NCI-H128 (cell line): ENCODE results near the gene TXNL4A.
"Not testable (repeated sequence)": the region's sequence is repeated elsewhere in the genome, so short reads cannot be mapped to it uniquely, and the experiment has no call there.

Source experiments
- DNase-seq: peaks from one replicate; lab custom pipeline; 2025; ENCODE audit not compliant: unreplicated experiment; lab: John Stamatoyannopoulos, UW

TXNL4A gene

DNA sequence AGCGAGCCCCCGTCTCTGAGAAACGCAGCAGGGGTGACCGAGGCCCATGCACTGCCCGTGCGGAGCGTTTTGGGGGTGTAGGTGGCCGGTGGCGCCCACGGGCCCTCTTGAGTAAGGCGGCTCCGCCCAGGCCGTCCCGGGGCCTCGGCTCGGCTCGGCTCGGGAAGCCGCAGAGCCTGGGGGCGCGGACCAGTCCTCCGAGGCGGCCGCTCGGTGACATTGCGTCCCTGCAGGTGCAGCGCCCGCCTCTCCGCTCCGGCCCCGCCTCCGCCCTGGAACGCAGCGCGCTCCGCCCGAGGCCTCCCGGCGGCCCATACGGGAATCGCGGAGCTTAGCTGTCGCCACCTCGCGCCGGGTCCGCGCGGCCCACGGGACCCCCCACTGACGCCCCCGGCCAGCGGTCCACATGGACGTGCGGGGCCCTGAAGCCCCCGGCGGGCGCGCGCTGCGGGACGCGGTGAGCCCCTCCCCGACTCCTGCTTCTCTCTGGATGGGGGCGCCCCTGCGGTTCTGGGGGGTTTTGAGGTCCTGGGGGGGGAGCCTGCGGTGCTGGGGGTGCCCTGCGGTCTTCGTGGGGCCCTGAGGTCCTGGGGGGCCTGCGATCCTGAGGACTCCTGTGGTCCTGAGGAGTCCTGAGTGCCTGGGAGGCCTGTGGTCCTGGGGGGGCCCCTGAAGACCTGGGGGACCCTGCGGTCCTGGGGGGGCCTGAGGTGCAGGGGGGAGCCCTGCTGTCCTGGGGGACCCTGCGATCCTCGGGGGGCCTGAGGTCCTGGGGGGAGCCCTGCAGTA, 23.8 kb downstream of the TXNL4A start, which contains the start of gene HSBP1L1:
Gene HSBP1L1 (plus strand): TSS at position 314 of the 789 bp plus-strand sequence. CDS start 93 bp downstream, at position 407.
- DNase-seq, result no peak

DNA sequence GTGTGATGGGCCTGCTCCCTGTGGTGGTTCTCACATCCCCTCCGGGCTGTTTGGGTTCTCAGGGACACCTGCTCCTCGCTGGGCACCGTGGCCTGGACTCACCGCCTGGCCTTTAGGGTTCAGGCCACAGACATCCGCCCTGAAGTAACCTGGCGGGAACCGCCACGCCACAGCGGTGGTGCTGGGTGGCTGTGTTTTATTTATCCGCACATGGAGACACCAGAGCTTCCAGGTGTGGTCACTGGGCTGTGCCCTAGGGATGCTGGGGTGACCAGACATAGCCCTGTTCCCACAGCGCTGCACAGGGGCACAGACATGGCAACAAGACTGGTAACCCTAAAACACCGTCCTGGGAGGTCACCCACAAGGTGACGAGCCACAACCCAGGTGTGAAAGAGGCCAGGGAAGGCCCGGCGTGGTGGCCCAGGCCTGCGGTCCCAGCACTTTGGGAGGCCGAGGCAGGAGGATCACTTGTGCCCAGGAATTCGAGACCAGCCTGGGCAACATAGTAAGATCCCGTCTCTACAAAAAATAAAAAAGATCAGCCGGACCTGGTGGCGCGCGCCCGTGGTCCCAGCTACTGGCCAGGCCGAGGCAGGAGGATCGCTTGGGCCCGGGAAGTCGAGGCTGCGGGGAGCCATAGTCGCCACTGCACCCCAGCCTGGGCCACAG, 24.6 kb downstream of the TXNL4A start:
- no peak for DNase-seq

DNA sequence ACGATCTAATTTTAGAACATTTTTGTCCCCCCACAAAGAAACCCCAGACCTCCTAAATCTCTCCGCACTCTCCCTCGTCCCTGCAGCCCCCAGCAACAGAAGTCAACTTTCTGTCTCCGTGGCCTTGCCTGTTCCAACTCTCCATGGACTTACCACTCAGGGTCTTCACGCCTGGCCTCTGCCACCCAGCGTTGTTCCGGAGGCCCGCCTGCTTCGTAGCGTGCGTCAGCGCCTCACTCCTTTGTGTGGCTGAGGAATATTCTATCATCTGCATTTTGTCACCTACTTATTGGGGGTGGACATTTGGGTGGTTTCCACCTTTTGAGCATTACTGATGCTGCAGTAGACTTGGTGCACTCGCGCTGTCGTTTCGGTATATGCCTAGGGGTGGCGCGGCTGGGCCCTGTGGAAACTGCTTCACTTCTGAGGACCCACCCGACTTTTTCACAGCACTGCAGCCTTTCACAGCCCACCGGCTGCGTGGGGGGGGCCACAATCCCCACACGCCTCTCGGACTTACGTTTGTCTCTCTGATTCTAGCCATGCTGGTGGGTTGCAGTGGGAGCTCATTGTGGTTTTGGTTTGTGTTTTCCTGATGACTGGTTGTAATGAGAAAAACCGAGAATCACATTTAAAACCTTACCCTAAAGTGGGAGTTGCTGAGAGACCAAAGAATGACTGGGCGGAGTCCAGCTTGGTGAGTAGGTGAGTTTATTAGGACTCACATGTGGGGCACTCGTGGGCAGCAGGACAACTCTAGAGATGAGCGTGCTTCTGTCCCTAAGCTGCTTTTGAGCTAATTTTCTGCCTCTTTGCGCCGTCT, 25.3 kb downstream of the TXNL4A start:
- no peak for DNase-seq

DNA sequence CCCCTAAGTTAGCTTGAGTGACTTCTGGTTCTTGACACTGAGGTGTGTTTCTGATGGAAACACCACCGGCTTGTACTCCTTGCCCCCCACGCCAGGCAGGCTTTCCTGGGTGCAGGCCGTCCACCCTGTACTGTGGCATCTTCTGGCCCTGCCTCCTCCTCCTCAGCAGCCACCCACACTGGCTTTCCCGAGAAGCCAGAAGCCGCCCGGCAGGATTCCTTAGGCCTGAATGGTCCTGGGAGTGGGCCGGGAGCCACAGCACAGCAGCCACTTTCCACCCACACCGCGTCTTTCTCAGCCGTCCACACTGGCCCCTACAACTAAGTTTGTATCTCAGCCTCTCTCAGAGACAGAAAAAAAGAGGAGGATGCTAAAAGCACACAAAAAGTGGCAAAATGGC, 26.1 kb downstream of the TXNL4A start:
- DNase-seq, result no peak

DNA sequence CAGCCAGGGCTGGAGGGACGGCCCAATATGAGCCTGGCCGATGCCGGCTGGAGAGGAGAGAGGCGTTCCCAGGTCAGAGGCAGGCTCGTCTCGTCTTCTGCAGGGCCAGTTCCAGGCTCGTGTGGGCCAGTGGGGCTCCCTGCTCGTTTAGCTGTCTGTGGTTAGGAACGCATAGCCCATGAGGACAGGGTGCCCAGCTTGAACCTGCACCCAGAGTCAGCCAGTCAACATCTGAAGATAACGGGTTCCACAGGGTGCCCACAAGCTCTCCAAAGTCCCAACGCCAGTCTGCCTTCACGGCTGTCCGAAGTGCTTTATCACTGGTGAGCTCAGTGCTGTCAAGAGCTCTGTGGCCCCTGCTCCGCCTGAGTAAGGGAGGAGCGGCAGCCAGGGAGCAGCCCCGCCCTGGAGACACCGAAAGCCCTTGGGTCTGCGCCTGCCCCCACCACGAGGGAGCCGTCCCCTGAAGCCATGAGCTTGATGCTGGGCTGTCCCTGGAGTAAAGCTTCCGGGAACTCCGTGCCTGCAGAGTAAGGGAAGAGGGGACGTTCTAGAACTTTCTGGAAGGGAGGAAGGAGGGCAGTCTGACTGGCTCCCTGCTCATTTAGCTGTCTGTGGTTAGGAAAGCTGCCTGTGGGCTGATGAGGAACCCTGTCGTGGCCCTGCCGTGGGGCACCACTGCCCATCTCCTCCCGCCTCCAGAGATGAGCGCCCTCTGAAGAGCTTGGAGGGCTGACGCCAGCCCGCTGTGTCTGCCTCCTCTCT, 26.7 kb downstream of the TXNL4A start:
- DNase-seq, result no peak

DNA sequence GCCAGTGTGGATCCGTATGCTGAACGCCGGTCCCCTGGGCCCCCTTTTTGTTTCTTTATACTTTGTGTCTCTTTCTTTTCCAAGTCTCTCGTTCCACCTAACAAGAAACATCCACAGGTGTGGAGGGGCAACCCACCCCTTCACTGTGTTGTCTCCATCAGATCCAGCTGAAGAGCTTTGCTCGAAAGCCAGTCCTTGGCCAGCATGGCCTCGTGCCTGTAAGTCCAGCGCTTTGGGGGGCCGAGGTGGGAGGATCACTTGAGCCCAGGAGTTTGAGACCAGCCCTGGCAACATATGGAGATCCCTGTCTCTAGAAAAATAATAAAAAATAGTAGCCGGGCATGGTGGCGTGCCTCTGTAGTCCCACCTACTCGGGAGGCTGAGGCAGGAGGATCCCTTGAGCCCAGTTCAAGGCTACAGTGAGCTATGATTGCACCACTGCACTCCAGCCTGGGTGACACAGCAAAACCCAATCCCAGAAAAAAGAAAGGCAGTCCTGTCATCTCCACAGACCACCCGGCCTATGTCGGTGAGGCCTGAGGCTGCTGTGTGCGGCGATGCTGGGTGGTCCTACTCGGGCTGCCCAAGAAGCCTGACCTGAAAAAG, 27.3 kb downstream of the TXNL4A start:
- no peak for DNase-seq

DNA sequence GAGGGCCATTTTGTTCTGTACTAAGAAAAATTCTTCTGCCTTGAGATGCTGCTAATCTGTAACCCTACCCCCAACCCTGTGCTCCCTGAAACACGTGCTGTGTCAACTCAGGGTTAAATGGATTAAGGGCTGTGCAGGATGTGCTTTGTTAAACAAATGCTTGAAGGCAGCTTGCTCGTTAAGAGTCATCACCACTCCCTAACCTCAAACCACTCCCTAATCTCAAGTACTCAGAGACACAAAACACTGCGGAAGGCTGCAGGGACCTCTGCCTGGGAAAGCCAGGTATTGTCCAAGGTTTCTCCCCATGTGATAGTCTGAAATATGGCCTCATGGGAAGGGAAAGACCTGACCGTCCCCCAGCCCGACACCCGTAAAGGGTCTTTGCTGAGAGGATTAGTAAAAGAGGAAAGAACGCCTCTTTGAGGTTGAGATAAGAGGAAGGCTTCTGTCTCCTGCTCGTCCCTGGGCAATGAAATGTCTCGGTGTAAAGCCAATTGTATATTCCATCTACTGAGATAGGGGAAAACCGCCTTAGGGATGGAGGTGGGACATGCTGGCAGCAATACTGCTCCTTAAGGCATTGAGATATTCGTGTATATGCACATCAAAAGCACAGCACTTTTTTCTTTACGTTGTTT, 28.1 kb downstream of the TXNL4A start:
- not testable (repeated sequence) for DNase-seq

DNA sequence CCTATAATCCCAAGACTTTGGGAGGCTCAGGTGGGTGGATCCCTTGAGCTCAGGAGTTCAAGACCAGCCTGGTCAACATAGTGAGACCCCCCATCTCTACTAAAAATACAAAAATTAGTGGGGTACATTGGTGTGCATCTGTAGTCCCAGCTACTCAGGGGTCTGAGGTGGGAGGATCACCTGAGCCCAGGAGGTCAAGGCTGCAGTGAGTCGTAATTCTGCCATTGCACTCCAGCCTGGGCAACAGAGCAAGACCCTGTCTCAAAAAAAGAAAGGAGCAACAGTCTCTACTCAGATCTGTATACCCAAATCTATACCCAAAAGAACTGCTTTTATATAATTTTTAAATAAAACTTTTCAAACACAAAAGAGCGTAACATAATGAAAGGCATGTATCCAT, 29.4 kb downstream of the TXNL4A start:
- no peak for DNase-seq

DNA sequence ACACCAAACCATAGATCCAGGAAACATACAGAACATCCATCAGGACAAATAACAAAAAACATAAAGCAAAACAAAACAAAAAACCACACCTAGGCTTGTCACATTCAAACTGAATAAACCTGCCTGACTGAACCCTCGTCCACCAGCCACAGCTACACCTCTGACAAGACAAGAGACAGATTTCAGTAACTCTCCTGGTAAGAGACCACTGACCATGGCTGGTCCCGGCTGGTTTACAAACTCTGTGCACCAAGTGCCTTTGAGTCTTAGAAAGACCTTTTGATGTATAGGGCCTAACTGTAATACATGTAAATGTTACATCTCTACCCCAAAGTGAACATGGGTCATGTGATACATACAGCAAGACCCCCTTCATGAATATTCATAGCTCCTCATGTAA, 32.1 kb downstream of the TXNL4A start:
- no peak for DNase-seq

DNA sequence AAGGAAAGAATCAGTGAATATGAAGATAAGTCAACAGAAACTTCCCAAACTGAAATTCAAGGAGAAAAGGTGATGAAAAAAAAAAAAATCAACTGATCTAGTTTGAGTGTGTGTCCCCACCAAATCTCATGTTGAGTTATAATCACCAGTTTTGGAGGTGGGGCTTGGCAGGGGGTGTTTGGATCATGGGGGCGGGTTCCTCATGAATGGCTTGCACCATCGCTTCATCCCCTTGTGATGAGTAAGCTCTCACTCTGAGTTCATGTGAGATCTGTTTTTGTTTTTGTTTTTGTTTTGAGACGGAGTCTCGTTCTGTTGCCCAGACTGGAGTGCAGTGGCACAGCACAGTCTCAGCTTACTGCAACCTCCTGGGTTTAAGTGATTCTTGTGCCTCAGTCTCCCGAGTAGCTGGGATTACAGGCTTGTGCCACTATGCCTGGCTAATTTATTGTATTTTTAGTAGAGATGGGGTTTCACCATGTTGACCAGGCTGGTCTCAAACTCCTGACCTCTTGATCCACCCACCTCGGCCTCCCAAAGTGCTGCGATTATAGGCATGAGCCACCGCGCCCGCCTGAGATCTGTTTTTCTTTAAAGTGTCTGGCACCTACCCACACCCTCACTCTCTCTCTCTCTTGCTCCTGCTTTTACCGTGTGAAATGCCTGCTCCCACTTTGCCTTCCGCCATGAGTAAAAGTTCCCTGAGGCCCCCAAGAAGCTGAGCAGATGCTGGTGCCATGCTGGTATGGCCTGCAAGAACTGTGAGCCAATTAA, 32.9 kb downstream of the TXNL4A start:
- no peak for DNase-seq

DNA sequence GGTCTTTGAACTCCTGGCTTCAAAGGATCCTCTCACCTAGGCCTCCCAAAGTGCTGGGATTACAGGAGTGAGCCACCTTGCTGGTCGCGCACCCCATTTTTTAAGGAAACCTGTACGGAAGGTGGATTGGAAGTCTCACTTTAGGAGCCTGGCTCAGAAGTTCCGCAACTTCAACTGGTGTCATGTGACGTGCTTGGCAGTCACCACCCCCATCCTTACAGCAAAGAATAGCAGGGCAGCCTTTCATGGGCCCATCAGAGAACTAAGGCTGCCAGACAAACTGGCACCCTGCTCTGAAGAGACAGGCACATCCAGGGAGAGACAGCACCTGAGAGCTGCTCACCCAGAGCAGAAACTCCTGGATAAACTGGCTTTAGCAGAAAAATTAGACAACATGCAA, 33.6 kb downstream of the TXNL4A start:
- DNase-seq, result no peak

DNA sequence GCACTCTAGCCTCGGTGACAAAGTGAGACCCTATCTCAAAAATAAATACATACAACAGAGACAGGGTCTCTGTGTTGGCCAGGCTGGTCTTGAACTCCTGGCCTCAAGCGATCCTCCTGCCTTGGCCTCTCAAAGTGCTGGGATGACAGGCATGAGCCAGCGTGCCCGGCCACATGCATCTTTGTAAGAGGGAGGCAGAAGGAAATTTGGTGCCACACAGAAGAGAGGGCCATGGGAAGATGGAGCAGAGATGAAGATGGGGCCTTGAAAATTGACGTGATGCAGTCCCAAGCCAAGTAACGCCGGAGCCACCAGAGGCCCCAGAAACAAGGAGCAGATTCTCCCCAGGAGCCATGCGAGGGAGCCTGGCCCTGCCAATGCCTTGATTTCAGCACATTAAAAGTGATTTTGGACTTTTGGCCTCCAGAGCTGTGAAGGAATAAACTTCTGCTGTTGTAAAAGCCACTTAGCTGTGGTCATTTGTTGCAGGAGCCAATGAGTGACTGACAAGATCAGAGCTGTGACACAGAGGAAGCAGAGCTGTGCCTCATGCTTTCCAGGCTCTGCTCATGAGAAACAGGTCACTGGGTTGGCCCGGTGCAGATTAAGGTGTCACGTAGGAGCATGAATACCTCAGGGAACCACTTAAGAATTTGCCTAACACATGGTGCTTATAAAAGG, 34.3 kb downstream of the TXNL4A start:
- no peak for DNase-seq

DNA sequence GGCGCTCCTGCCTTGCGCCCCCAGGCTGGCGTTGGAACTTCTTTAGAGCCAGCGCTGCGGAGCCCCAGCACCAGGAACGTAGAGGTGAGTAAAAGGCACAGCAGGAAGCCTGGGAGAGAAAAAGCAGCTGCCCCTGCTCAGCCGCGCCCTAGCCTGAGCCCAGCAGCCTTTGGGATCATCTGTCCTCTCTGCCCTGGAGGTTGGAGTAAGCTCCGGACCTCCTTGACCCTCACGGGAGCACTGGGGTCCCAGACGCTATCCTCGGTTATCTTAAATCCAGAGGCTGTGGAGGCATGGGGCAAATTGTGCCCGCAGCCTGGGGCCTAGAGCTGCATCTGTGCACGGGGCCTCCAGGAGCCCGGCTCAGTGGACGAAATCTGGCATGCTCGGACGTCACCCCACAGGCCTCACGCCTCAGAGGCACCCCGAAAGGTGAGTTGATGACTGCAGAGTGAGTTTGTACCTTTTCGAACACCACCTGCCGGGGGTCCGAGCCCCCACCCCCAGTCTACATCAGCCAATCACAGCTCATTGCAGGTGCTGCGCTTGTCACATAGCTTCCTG, 35.3 kb downstream of the TXNL4A start:
- no peak for DNase-seq

DNA sequence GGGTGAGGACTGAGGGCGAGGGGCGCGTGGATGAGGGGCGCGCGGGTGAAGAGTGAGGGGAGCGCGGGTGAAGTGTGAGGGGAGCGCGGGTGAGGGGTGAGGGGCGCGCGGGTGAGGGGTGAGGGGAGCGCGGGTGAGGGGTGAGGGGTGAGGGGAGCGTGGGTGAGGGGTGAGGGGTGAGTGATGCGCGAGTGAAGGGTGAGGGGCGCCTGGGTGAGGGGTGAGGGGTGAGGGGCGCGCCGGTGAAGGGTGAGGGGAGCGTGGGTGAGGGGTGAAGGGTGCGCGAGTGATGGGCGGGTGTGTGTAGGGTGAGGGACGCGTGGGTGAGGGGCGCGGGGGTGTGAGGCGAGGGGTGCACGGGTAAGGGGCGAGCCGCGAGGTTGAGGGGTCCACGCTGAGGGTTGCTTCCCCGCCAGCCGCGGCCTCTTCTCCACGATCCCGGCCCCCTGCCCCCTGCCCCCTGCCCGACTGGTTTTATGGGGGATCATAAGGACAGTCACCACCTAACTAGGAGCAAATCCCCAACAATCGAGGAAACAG, 35.8 kb downstream of the TXNL4A start:
- no peak for DNase-seq

DNA sequence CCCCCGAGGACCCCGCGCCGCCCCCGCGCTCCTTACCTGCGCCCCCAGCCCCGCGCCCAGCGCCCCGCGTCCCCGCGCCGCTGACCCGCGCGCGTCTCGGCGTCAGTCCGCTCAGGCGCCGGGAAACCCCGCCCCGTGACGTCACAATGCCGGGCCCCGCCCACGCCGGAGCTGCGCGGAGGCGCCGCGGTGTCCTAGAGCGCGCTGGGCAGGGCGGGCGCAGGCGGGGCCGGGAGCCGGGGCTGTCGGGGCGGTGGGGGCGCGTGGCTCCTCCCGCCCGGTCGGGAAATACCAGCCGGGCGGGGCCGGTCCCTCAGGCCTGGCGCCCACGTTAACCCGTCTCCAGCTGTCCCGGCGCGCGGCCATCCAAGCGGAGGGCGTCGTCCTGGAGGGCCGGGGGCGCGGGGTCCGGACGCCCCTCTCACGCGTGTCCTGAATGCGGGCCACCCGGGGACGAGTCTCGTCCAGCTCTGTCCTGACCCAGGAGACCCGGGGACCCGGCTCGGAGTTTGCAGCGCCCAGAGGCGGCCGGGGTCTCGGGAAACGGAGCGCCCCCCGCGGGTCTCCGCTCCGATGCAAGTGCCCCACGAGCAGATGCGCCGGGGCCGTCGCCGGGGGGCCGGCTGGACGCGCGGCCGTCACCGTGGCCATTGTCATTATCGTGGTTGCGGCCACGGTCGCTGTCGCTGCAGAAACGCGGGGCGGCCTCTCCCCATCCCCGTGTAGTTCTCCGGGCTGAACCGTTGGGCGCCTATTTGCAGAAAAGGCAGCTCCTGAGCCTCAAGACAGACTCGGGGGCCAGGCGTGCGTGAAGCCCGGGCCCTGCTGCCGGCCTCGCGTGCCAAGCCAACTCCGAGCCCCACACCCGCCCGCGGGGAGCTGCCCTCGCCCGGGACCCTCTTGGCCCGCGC, 36.6 kb downstream of the TXNL4A start, which contains the start of gene SLC66A2:
Gene SLC66A2 (minus strand): TSS at position 109 of the 911 bp plus-strand sequence. CDS start 727 bp downstream, outside the sequence.
- peak; percentile 80 for DNase-seq

DNA sequence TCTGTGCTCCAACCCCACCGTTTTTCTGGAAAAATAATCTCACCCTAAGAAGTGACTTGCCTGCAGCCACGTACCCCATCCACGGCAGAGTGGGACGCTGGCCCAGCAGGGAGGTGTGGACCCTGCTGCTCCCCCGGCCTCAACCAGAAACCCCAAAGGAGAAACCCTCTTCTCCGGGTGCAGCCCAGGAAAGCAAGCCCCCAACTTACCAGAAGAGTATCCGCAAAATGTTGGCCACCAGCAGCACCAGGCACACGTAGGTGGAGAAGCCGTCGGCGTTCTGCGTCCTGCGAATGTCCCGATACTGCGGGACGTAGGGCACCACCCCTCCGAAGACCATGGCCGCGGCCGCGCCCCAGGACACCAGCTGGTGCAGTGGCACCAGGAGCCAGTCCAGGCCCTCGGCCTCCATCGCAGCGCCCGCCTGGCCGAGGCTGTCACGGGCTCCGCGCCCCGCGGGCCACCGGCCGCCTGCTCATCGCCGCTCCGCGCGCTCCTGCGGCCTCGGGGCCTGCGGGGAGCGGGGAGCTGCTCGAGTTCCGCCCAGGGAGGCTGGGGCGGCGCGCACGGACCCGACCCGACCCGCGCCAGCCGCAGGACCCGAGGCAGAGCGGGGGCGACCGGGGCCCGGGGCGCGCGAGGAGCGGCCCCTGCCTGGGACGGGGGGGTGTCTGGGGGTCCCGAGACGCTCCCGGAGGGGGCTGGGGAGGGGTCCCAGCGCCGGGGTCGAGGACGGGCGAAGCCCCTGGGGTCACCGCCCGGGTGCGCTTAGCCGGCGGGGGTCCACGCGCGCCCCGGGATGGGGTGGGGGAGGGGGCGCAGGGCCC, 37.6 kb downstream of the TXNL4A start:
- DNase-seq, result no peak
